Measurements from ENCODE around the gene DCST1. TPM values are rescaled to one million over a fixed set of nuclear protein-coding genes. Genes with fewer than 3 reads are reported as not detected.

Gene DCST1
- total and polyA plus RNA-seq, 2 of the 13 experiments (the other 11 are each of a cell fraction or from before 2014, with no cell fraction given): 0.04 TPM; not detected in 1

GRCh38 chr1:155091071-155092051, 57.7 kb downstream of the DCST1 start (continued):
- TF ChIP-seq IKZF5 (CRISPR knock-in tag; IDR thresholded peaks at IDR 0.05) (peak; percentile 83), NFE2L1 (CRISPR knock-in tag; IDR thresholded peaks at IDR 0.05; ENCODE audit: borderline replicate concordance) (no peak), MIER3 (CRISPR knock-in tag; IDR thresholded peaks at IDR 0.05; ENCODE audit: borderline replicate concordance) (peak; percentile 90; the same call in 1 of the 2 replicates), XRCC5 (optimal IDR thresholded peaks at IDR 0.05; ENCODE audit: low read length) (peak; percentile 79), ZNF670 (CRISPR knock-in tag; IDR thresholded peaks at IDR 0.05; ENCODE audit: borderline replicate concordance) (0 out of 2 replicates have a peak, but pooled peaks have one; percentile 50), ZNF75D (CRISPR knock-in tag; IDR thresholded peaks at IDR 0.05; ENCODE audit: borderline replicate concordance) (no peak), TFE3 (CRISPR knock-in tag; IDR thresholded peaks at IDR 0.05) (peak; percentile 83), PRMT3 (CRISPR knock-in tag; IDR thresholded peaks at IDR 0.05; ENCODE audit: borderline replicate concordance, low read depth) (peak; percentile 72; the same call in 1 of the 2 replicates), XBP1 (CRISPR knock-in tag; IDR thresholded peaks at IDR 0.05) (0 out of 2 replicates have a peak, but pooled peaks have one; percentile 45), HDAC1 (CRISPR knock-in tag; IDR thresholded peaks at IDR 0.05) (peak; percentile 84), KDM4B (CRISPR knock-in tag; IDR thresholded peaks at IDR 0.05) (peak; percentile 53; the same call in 1 of the 2 replicates), ZMYM4 (CRISPR knock-in tag; IDR thresholded peaks at IDR 0.05) (peak; percentile 55; the same call in 1 of the 2 replicates), ZBTB43 (CRISPR knock-in tag; conservative IDR thresholded peaks at IDR 0.05) (peak; percentile 71; the same call in 1 of the 2 replicates), ZNF512B (CRISPR knock-in tag; IDR thresholded peaks at IDR 0.05; ENCODE audit: borderline replicate concordance) (peak; percentile 86; the same call in 1 of the 2 replicates), ZNF501 (CRISPR knock-in tag; IDR thresholded peaks at IDR 0.05) (peak; percentile 93; the same call in 1 of the 2 replicates), RBM22 (optimal IDR thresholded peaks at IDR 0.05; ENCODE audit: low read length) (no peak), ZNF703 (CRISPR knock-in tag; IDR thresholded peaks at IDR 0.05; ENCODE audit: borderline replicate concordance) (no peak), SOX5 (CRISPR knock-in tag; IDR thresholded peaks at IDR 0.05; ENCODE audit: borderline replicate concordance) (peak; percentile 65; the same call in 1 of the 2 replicates), DBP (CRISPR knock-in tag; IDR thresholded peaks at IDR 0.05; ENCODE audit: not compliant biosample characterization) (no peak)
